Astrocyte (in vitro differentiated cells and primary cell): ENCODE measurements around the gene CADPS. TPM values are rescaled to one million over a fixed set of nuclear protein-coding genes. Genes with fewer than 3 reads are reported as not detected.

Experiments used
- DNase-seq: peaks from one replicate; pipeline ENCODE4 v3.0.0-alpha.2; 2010; ENCODE audit warnings: low read depth
- FAIRE-seq: peaks from 2 replicates; lab custom pipeline; 2011; peaks lifted over from hg19 to GRCh38; lab: Jason Lieb, UNC
- H2AFZ ChIP-seq: 2 replicates; pipeline ENCODE4 v1.6.0; 2012; ENCODE audit warnings: low read depth, low read length, inconsistent platforms
- H3K27ac ChIP-seq: 2 replicates; pipeline ENCODE4 v1.5.1; 2011; ENCODE audit warnings: low read depth, low read length, inconsistent platforms
- H3K27me3 ChIP-seq: 2 replicates; pipeline ENCODE4 v1.6.0; 2011; ENCODE audit warnings: low read length, inconsistent platforms; ENCODE audit not compliant: insufficient read depth
- H3K36me3 ChIP-seq: 2 replicates; pipeline ENCODE4 v1.5.1; 2011; ENCODE audit warnings: low read length, inconsistent platforms; ENCODE audit not compliant: insufficient read depth
- H3K4me1 ChIP-seq: 2 replicates; pipeline ENCODE4 v1.5.1; 2011; ENCODE audit warnings: low read length, inconsistent platforms; ENCODE audit not compliant: insufficient read depth
- H3K4me2 ChIP-seq: 2 replicates; pipeline ENCODE4 v1.6.0; 2012; ENCODE audit warnings: low read length, inconsistent platforms
- H3K4me3 ChIP-seq: 2 replicates; pipeline ENCODE4 v1.5.1; 2011; ENCODE audit warnings: low read depth, mild to moderate bottlenecking, low read length, inconsistent platforms; ENCODE audit not compliant: insufficient read depth
- H3K79me2 ChIP-seq: 2 replicates; pipeline ENCODE4 v1.6.0; 2012; ENCODE audit warnings: mild to moderate bottlenecking, low read length, inconsistent platforms; ENCODE audit not compliant: insufficient read depth
- H3K9ac ChIP-seq: 2 replicates; pipeline ENCODE4 v1.6.0; 2012; ENCODE audit warnings: mild to moderate bottlenecking, low read length, inconsistent platforms
- H3K9me3 ChIP-seq: 2 replicates; pipeline ENCODE4 v1.5.1; 2012; ENCODE audit warnings: low read depth, mild to moderate bottlenecking, low read length, inconsistent platforms; ENCODE audit not compliant: insufficient read depth
- H4K20me1 ChIP-seq: 2 replicates; pipeline ENCODE4 v1.6.0; 2012; ENCODE audit warnings: low read length, inconsistent platforms; ENCODE audit not compliant: insufficient read depth
- H3K27ac Mint-ChIP-seq: one replicate; pipeline ENCODE4 v1.8.0; 2021; ENCODE audit warnings: mild to moderate bottlenecking, mixed read lengths; ENCODE audit not compliant: unreplicated experiment
- H3K27me3 Mint-ChIP-seq: one replicate; pipeline ENCODE4 v1.8.0; 2021; ENCODE audit warnings: low read depth, mixed read lengths; ENCODE audit not compliant: unreplicated experiment
- H3K36me3 Mint-ChIP-seq: one replicate; pipeline ENCODE4 v1.8.0; 2021; ENCODE audit warnings: low read depth, mixed read lengths; ENCODE audit not compliant: unreplicated experiment
- H3K4me1 Mint-ChIP-seq: one replicate; pipeline ENCODE4 v1.8.0; 2021; ENCODE audit warnings: low read depth, mixed read lengths; ENCODE audit not compliant: unreplicated experiment
- H3K4me3 Mint-ChIP-seq: one replicate; pipeline ENCODE4 v1.8.0; 2021; ENCODE audit warnings: mild to moderate bottlenecking, moderate library complexity, mixed read lengths; ENCODE audit not compliant: unreplicated experiment
- H3K9me3 Mint-ChIP-seq: one replicate; pipeline ENCODE4 v1.8.0; 2021; ENCODE audit warnings: mild to moderate bottlenecking, mixed read lengths; ENCODE audit not compliant: unreplicated experiment
- EZH2 ChIP-seq: IDR thresholded peaks from 2 replicates; pipeline ENCODE4 v1.6.1; 2012; ENCODE audit warnings: mild to moderate bottlenecking, low read length, inconsistent platforms; ENCODE audit not compliant: insufficient read depth
- total RNA-seq: library from RNA; stranded (reverse); gene quantifications from 2 replicates; pipeline ENCODE4 v1.2.1, GENCODE V29; 2021
- TF ChIP-seq, protein P1 (sequence below): IDR thresholded peaks from 2 replicates; pipeline ENCODE4 v1.5.1; 2011; ENCODE audit warnings: low read depth, mild to moderate bottlenecking, inconsistent platforms, low read length, moderate library complexity; ENCODE audit not compliant: insufficient read depth

The CADPS gene
- total RNA-seq, 1 donor from 2014 or later: 5.4 TPM

DNA sequence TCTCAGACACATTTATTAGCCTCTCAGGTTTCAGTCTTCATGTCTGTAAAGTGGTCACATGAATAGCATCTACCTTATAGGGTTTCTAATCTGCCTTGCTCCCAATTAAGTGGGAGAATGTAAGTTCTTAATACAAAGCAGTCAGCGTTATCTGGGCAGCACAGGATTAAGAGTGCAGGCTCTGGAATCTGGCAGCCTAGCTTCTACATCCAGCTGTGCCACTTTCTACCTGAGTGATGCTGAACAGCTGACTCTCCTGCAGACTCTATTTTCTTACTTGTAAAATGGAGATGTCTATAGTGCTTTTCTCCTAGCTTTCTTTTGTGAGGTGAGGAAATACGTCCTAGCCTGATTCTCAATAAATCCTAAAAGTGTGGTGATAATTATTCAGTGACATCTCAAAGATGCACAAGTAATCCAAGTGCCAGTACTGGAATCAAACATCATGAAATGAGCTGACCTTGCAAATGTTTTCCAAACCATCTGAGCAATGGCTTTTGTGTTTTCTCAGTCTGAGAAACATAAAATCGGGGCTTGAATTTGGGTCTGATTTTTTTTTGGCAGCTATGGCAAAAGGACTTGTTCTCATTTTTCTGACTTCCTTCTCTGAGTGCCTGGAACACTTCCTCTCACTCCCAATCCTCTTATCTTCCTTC is 269.7 kb downstream of the CADPS start:
- Mint-ChIP-seq H3K4me1 (peaks cover 52% of the 10 kb centered on the region), H3K4me3 (no peak overlapping the region), H3K27ac (no peak overlapping the region), H3K9me3 (peaks cover 3% of the 10 kb centered on the region), H3K27me3 (no peaks in the 10 kb centered on the region), H3K36me3 (no peaks in the 10 kb centered on the region)
- Histone ChIP-seq H4K20me1 (no peaks in the 10 kb centered on the region), H3K27ac (no peak overlapping the region), H3K79me2 (no peaks in the 10 kb centered on the region), H3K4me2 (no peak overlapping the region), H2AFZ (no peak overlapping the region), H3K4me3 (no peak overlapping the region), H3K9me3 (no peaks in the 10 kb centered on the region), H3K36me3 (no peaks in the 10 kb centered on the region), H3K4me1 (peaks cover 65% of the 10 kb centered on the region), H3K27me3 (no peaks in the 10 kb centered on the region), H3K9ac (no peak overlapping the region)
- DNase-seq (no peak), FAIRE-seq (peak; percentile 32)
- TF ChIP-seq, protein P1, sequence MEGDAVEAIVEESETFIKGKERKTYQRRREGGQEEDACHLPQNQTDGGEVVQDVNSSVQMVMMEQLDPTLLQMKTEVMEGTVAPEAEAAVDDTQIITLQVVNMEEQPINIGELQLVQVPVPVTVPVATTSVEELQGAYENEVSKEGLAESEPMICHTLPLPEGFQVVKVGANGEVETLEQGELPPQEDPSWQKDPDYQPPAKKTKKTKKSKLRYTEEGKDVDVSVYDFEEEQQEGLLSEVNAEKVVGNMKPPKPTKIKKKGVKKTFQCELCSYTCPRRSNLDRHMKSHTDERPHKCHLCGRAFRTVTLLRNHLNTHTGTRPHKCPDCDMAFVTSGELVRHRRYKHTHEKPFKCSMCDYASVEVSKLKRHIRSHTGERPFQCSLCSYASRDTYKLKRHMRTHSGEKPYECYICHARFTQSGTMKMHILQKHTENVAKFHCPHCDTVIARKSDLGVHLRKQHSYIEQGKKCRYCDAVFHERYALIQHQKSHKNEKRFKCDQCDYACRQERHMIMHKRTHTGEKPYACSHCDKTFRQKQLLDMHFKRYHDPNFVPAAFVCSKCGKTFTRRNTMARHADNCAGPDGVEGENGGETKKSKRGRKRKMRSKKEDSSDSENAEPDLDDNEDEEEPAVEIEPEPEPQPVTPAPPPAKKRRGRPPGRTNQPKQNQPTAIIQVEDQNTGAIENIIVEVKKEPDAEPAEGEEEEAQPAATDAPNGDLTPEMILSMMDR: no peak
- no peak for TF ChIP-seq EZH2

DNA sequence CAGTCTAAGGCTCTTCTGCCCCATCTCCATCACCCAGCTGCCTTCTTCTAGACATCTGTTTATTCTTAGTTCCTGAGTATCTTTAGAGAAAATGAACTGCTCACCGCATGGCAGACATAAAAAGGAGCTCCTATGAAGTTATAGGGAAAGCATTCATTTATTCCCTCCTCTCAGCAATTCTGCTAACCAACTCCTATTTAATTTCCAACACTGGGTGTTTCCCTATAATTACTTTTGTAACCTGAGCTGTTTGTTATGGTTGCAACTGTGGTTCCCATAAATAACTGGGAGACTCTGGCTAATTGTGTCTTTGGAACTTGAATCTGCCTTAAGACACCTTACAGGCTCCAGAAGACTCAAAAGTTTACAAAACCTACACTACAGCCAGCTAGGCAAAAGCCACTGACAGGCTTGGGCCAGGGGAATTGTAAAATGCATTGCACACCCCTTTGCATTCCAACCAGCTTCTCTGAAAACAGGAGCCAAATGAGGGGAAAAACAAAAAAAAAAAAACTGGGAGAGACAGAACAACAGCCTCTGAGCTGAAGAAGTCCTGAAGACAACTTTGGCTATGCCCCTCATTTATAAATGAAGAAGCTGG is 270.4 kb downstream of the CADPS start:
- H3K4me1 ChIP-seq: peaks cover 65% of the 10 kb centered on the region
- no peak for DNase-seq
- peak overlapping the region; percentile 83 for H3K9ac ChIP-seq
- H3K9me3 ChIP-seq: no peaks in the 10 kb centered on the region
- H3K27me3 ChIP-seq: no peaks in the 10 kb centered on the region
- H2AFZ ChIP-seq: no peak overlapping the region
- no peaks in the 10 kb centered on the region for H3K36me3 ChIP-seq
- H3K4me3 ChIP-seq: no peak overlapping the region
- Mint-ChIP-seq H3K27ac (peak overlapping the region; percentile 73), H3K27me3 (no peaks in the 10 kb centered on the region), H3K9me3 (peaks cover 3% of the 10 kb centered on the region), H3K36me3 (no peaks in the 10 kb centered on the region), H3K4me3 (no peak overlapping the region), H3K4me1 (peaks cover 51% of the 10 kb centered on the region)
- H4K20me1 ChIP-seq: no peaks in the 10 kb centered on the region
- TF ChIP-seq, protein P1: no peak
- TF ChIP-seq EZH2: no peak
- FAIRE-seq: no peak
- H3K27ac ChIP-seq: peak overlapping the region; percentile 98
- no peaks in the 10 kb centered on the region for H3K79me2 ChIP-seq
- H3K4me2 ChIP-seq: peak overlapping the region; percentile 83

DNA sequence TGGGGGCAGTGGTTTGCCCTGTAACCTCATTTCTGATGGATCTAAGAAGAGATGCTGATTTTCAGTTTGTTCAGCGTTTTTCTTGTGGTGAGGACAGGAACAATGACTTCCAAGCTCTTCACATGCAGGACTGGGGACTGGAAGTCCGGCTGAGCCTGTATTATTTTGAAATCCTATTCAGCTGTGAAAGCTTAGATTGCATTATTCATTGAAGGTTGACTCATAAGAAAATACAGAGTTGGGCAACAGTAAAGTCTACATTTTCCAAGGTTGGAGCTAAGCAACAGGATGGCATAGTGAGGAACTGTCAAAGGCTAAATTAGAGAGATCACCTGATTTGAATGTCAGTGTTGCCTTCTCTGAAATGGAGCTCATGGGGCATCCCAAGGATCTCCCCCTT is 270.9 kb downstream of the CADPS start:
- no peaks in the 10 kb centered on the region for H3K36me3 ChIP-seq
- peak overlapping the region; percentile 83 for H3K4me2 ChIP-seq
- peak overlapping the region; percentile 40 for H3K4me3 ChIP-seq
- Mint-ChIP-seq H3K27ac (peak overlapping the region; percentile 73), H3K4me1 (peaks cover 51% of the 10 kb centered on the region), H3K9me3 (peaks cover 3% of the 10 kb centered on the region), H3K36me3 (no peaks in the 10 kb centered on the region), H3K27me3 (no peaks in the 10 kb centered on the region), H3K4me3 (no peak overlapping the region)
- H3K4me1 ChIP-seq: peaks cover 65% of the 10 kb centered on the region
- H3K79me2 ChIP-seq: no peaks in the 10 kb centered on the region
- TF ChIP-seq, protein P1: no peak
- TF ChIP-seq EZH2: no peak
- H2AFZ ChIP-seq: no peak overlapping the region
- H3K27ac ChIP-seq: peak overlapping the region; percentile 98
- H3K27me3 ChIP-seq: no peaks in the 10 kb centered on the region
- no peaks in the 10 kb centered on the region for H4K20me1 ChIP-seq
- peak overlapping the region; percentile 83 for H3K9ac ChIP-seq
- peak; percentile 69 for FAIRE-seq
- no peaks in the 10 kb centered on the region for H3K9me3 ChIP-seq
- DNase-seq: peak; percentile 85
